T-helper 1 cell treated with Interleukin-12 subunit alpha and Interleukin-12 subunit beta and Interleukin-4 antibody, amounts not matched to agents 30 μg/mL and 1 μg/mL, for 36 hours (primary cell): ENCODE measurements around the gene USF2.
A peak's percentile ranks its signal among the peaks of the same experiment; 100 is the strongest.
"Not testable (repeated sequence)": the region's sequence is repeated elsewhere in the genome, so short reads cannot be mapped to it uniquely, and the experiment has no call there.

Experiments
- H3K27ac Mint-ChIP-seq: one replicate; pipeline ENCODE4 v1.8.0; 2021; ENCODE audit warnings: mild to moderate bottlenecking, mixed read lengths
- H3K27me3 Mint-ChIP-seq: one replicate; pipeline ENCODE4 v1.8.0; 2021; ENCODE audit warnings: low read depth, mixed read lengths
- H3K36me3 Mint-ChIP-seq: one replicate; pipeline ENCODE4 v1.8.0; 2021; ENCODE audit warnings: low read depth, mixed read lengths
- H3K4me1 Mint-ChIP-seq: one replicate; pipeline ENCODE4 v1.8.0; 2021; ENCODE audit warnings: low read depth, mixed read lengths
- H3K4me3 Mint-ChIP-seq: one replicate; pipeline ENCODE4 v1.8.0; 2021; ENCODE audit warnings: mild to moderate bottlenecking, moderate library complexity, mixed read lengths
- H3K9me3 Mint-ChIP-seq: one replicate; pipeline ENCODE4 v1.8.0; 2021; ENCODE audit warnings: mixed read lengths

USF2 gene

DNA sequence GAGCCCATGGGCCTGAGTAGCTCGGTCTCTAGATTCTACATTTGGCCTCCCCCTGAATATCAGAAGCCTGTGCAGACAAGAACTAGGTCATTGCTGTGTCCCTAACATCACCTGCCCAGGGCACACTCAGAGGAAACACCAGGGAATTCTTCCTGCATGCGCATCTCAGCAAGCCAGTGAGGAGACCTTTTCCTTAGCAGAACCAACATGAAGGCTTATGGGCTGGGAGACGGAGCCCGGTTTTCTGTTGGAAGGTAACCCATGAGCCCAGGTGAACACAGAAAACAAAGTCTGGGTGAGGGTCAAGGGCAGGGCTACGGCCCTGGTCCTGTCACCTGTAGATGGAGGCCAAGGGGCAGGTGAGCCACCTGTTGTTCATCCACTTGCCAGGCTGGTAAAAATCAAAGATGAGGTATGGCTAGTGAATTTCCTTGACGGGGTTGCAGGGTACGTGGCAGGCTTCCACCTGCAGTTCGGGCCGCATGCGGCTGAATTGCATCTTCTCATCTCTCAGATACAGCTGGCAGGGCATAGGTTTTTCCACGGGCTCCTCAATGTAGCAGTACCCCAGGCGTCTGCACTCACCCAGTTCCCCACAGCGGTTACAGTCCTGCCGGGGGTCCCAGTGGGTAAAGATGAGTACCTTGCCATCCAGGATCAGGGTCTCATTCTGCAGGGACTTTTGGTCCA lies 36.7 kb upstream of the USF2 start:
- Mint-ChIP-seq H3K27me3 (peaks cover 11% of the 10 kb centered on the region), H3K4me1 (no peaks in the 10 kb centered on the region), H3K9me3 (peaks cover 6% of the 10 kb centered on the region), H3K4me3 (no peak overlapping the region), H3K27ac (no peak overlapping the region), H3K36me3 (peaks cover 1% of the 10 kb centered on the region)

- H3K27ac Mint-ChIP-seq, result no peak overlapping the region
- H3K27me3 Mint-ChIP-seq, result peaks cover 11% of the 10 kb centered on the region
- H3K4me3 Mint-ChIP-seq, result no peak overlapping the region
- peaks cover 1% of the 10 kb centered on the region for H3K36me3 Mint-ChIP-seq
- peaks cover 6% of the 10 kb centered on the region for H3K9me3 Mint-ChIP-seq
- H3K4me1 Mint-ChIP-seq, result no peaks in the 10 kb centered on the region
Measured at GRCh38 chr19:35232912-35233311, 35.9 kb upstream of the USF2 start.

- peaks cover 20% of the 10 kb centered on the region for H3K27me3 Mint-ChIP-seq
- no peak overlapping the region for H3K4me3 Mint-ChIP-seq
- H3K27ac Mint-ChIP-seq, result no peak overlapping the region
- H3K36me3 Mint-ChIP-seq, result peaks cover 5% of the 10 kb centered on the region
- H3K4me1 Mint-ChIP-seq, result peaks cover 10% of the 10 kb centered on the region
- peaks cover 19% of the 10 kb centered on the region for H3K9me3 Mint-ChIP-seq
Measured at GRCh38 chr19:35236638-35237400, 31.9 kb upstream of the USF2 start.

DNA sequence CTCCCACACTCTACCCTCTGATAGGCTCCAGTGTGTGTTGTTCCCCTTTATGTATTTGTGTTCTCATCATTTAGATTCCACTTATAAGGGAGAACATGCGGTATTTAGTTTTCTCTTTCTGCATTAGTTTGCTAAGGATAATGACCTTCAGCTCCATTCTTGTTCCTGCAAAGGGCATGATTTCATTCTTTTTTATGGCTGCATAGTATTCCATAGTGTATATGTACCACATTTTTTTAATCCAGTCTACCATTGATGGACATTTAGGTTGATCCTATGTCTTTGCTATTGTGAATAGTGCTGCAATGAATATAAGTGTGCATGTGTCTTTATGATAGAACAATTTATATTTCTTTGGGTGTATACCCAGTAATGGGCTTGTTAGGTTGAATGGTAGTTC lies 29.2 kb upstream of the USF2 start:
- H3K27ac Mint-ChIP-seq, H3K4me1 Mint-ChIP-seq, H3K36me3 Mint-ChIP-seq, H3K4me3 Mint-ChIP-seq: not testable (repeated sequence)
- H3K9me3 Mint-ChIP-seq, result peaks cover 31% of the 10 kb centered on the region
- H3K27me3 Mint-ChIP-seq, result peaks cover 34% of the 10 kb centered on the region

- H3K9me3 Mint-ChIP-seq, result peaks cover 33% of the 10 kb centered on the region
- peaks cover 10% of the 10 kb centered on the region for H3K4me1 Mint-ChIP-seq
- peak overlapping the region; percentile 15 for H3K4me3 Mint-ChIP-seq
- H3K27me3 Mint-ChIP-seq, result peaks cover 38% of the 10 kb centered on the region
- H3K36me3 Mint-ChIP-seq, result peaks cover 4% of the 10 kb centered on the region
- H3K27ac Mint-ChIP-seq, result peak overlapping the region; percentile 13
Measured at GRCh38 chr19:35240327-35240726, 28.4 kb upstream of the USF2 start.

- Mint-ChIP-seq H3K4me1 (peaks cover 10% of the 10 kb centered on the region), H3K4me3 (no peak overlapping the region), H3K27me3 (peaks cover 48% of the 10 kb centered on the region), H3K27ac (no peak overlapping the region), H3K9me3 (peaks cover 38% of the 10 kb centered on the region), H3K36me3 (peaks cover 4% of the 10 kb centered on the region)
Measured at GRCh38 chr19:35241417-35241816, 27.3 kb upstream of the USF2 start.

DNA sequence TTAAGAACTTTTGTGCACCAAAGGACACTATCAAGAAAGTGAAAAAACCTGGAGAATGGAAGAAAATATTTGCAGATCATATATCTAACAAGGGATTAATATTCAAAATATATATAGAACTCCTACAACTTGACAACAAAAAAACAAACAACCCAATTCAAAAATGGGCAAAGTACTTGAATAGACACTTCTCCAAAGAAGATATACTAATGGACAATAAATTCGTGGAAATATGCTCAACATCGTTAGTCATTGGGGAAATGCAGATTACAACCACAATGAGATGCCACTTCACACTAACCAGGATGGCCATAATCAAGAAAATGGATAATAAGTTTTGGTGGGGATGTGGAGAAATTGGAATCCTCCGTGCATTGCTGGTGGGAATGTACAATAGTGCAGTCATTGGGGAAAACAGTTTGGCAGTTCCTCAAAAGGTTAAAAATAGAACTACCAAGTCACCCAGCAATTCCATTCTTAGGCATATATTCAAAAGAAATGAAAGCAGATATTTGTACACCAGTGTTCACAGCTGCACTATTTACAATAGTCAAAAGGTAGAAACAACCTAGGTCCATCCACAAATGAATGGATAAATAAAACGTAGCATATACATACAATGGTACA lies 22.2 kb upstream of the USF2 start:
- H3K36me3 Mint-ChIP-seq, result no peaks in the 10 kb centered on the region
- no peak overlapping the region for H3K27ac Mint-ChIP-seq
- H3K4me1 Mint-ChIP-seq, result peaks cover 8% of the 10 kb centered on the region
- peaks cover 70% of the 10 kb centered on the region for H3K27me3 Mint-ChIP-seq
- peaks cover 28% of the 10 kb centered on the region for H3K9me3 Mint-ChIP-seq
- no peak overlapping the region for H3K4me3 Mint-ChIP-seq

GRCh38 chr19:35247526-35248309 lies 21.0 kb upstream of the USF2 start:
- Mint-ChIP-seq H3K27me3 (peaks cover 63% of the 10 kb centered on the region), H3K9me3 (peaks cover 23% of the 10 kb centered on the region), H3K36me3 (no peaks in the 10 kb centered on the region), H3K4me3 (peak overlapping the region; percentile 77), H3K4me1 (peaks cover 8% of the 10 kb centered on the region), H3K27ac (no peak overlapping the region)

DNA sequence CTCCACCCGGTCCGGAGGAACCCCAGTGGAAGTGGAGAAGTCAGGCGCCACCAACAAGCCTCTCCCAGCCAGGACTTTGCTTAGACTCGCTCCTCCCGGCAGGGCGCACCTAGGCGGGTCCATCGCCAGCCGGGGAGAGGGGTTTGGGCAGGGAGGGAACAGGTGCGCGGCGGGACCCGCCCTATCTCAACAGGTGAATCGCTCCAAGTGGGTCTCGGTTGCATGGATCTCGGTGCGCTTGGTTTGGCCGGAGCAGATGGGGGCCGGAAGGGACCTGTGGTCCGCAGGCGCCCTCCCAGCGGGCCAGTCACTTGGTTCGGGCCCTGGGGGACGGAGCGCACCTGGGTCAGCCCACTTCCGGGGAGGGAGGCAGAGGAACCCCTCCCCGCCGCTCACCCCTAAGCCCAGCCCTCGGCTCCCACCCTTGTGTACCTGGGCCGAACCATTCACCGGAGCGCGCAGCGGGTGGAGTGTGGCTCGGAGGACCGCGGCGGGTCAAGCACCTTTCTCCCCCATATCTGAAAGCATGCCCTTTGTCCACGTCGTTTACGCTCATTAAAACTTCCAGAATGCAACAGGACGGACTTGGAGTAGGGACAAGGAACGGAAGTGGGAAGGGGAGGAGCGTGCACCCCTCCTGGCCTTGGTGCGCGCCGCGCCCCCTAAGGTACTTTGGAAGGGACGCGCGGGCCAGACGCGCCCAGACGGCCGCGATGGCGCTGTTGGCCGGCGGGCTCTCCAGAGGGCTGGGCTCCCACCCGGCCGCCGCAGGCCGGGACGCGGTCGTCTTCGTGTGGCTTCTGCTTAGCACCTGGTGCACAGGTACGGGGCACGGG lies 20.2 kb upstream of the USF2 start, which contains the start of gene LSR:
TSS of gene LSR (plus strand) at position 693 of the 836 bp plus-strand sequence. CDS start at position 714, 21 bp downstream.
- no peak within 1 kb of the TSS for H3K27ac Mint-ChIP-seq
- H3K4me3 Mint-ChIP-seq, result peak within 1 kb of the TSS; percentile 77
- H3K36me3 Mint-ChIP-seq, result no peaks in the 10 kb centered on the region
- peaks cover 55% of the 10 kb centered on the region for H3K27me3 Mint-ChIP-seq
- H3K9me3 Mint-ChIP-seq, result peaks cover 15% of the 10 kb centered on the region
- H3K4me1 Mint-ChIP-seq, result peaks cover 8% of the 10 kb centered on the region

- Mint-ChIP-seq H3K4me3 (peak overlapping the region; percentile 77), H3K27me3 (peaks cover 50% of the 10 kb centered on the region), H3K36me3 (no peaks in the 10 kb centered on the region), H3K4me1 (peaks cover 8% of the 10 kb centered on the region), H3K9me3 (peaks cover 11% of the 10 kb centered on the region), H3K27ac (no peak overlapping the region)
Measured at GRCh38 chr19:35249146-35249847, 19.5 kb upstream of the USF2 start.

DNA sequence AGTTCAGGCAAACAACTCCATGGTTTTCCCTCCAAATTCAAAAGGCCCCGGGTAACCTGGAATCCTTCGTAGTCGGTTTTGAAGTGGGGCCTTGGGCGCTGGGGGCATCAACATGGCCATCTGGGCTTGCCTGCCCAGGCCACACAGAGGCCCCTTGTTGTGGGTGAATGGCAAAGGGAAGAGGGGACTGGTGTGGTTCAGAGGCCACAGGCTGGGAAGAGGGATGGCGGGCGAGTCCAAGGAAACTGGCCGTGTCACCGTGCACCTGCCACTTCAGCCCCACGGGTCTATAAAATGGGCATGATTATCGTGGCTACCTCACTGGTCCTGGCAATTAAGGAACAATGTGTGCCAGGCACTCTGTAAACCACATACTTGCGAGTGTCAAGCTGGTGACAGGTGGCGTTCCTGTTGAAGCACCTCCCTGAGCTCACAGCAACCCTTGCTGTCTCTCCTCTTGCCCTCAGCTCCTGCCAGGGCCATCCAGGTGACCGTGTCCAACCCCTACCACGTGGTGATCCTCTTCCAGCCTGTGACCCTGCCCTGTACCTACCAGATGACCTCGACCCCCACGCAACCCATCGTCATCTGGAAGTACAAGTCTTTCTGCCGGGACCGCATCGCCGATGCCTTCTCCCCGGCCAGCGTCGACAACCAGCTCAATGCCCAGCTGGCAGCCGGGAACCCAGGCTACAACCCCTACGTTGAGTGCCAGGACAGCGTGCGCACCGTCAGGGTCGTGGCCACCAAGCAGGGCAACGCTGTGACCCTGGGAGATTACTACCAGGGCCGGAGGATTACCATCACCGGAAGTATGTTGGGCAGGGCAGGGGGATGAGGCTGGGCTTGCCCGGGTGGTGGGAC lies 18.7 kb upstream of the USF2 start:
- H3K4me1 Mint-ChIP-seq, result peaks cover 8% of the 10 kb centered on the region
- H3K36me3 Mint-ChIP-seq, result peaks cover under 1% of the 10 kb centered on the region
- H3K4me3 Mint-ChIP-seq, result peak overlapping the region; percentile 66
- H3K27me3 Mint-ChIP-seq, result peaks cover 43% of the 10 kb centered on the region
- H3K9me3 Mint-ChIP-seq, result peaks cover 5% of the 10 kb centered on the region
- no peak overlapping the region for H3K27ac Mint-ChIP-seq

GRCh38 chr19:35251456-35251855 lies 17.3 kb upstream of the USF2 start:
- no peak overlapping the region for H3K4me3 Mint-ChIP-seq
- peaks cover 33% of the 10 kb centered on the region for H3K27me3 Mint-ChIP-seq
- no peak overlapping the region for H3K27ac Mint-ChIP-seq
- peaks cover 2% of the 10 kb centered on the region for H3K36me3 Mint-ChIP-seq
- H3K4me1 Mint-ChIP-seq, result peaks cover 8% of the 10 kb centered on the region
- H3K9me3 Mint-ChIP-seq, result no peaks in the 10 kb centered on the region
